Activated CD8-positive, alpha-beta memory T cell treated with anti-CD3 and anti-CD28 coated beads for 48 hours (primary cell): ENCODE results near the gene BLTP2.
"Not testable (repeated sequence)": the region's sequence is repeated elsewhere in the genome, so short reads cannot be mapped to it uniquely, and the experiment has no call there.

ENCODE experiments used
- DNase-seq, 3 experiments: peaks; one replicate each; pipeline ENCODE4 v3.0.0-alpha.2; 2020; ENCODE audit warnings: low read depth in 2 of 3, low spot score in 2 of 3

BLTP2 gene

DNA sequence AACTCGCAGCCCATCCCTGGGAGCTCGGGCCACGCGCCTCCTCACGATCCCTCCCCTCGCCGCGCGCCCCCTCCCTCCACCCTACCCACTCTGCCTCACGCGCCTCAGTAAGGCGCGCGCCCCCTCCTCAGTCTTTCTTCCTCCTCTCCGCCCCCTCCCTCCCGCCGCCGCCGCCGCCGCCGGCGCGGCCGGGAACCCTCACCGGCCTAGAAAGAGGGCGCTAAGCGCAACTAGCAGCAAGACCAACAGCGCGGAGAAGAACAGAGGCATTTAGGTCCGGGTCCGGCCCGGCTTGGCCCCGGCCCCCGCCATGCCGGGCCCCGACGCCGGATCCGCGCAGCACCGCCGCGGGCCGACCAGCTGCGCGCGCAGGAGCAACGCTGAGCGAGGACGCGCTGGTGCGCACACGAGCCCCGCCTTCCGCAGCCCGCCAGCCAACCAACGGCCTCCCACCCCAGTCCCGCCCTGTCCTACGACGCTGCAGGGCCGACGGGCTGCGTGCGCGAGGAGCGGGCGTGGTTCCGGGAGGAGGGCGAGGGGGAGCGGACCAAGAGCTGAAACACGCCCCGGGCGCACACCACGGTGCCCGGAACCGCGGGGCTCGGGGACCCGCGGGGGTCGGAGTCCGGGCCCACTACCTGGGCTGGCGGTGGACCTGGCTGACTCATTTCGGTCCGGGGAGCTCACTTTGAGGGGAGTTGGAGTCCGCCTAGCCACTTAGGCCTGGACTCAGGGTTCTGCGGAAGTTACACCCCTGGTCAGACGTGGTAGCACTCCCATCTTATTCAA, at the start of gene BLTP2:
Gene BLTP2 (minus strand): TSS at position 372 of the 789 bp plus-strand sequence. CDS start 102 bp downstream, at position 270.
- DNase-seq, result peak; percentile 86 to 95 (median 92)

DNA sequence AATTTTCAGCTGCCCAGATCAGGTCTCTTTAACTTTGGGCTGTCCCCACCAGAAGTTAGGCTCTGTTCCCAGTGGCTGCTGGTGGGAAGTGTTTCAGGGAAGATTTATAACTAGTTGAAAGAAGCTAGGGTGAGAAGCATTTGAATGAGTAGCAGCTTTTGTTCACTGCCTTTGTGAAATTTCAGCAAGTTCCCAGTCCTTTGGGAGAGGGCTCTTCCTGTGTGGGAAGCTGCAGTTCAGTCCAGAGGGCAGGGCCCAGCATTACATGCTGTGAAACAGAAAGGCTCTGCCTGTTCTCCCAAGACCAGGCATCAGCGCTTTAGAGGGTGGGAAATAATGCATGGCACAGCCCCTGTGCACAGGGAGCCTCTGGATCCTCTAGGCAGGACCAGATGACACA, 48.9 kb upstream of the BLTP2 start:
- DNase-seq, result no peak

DNA sequence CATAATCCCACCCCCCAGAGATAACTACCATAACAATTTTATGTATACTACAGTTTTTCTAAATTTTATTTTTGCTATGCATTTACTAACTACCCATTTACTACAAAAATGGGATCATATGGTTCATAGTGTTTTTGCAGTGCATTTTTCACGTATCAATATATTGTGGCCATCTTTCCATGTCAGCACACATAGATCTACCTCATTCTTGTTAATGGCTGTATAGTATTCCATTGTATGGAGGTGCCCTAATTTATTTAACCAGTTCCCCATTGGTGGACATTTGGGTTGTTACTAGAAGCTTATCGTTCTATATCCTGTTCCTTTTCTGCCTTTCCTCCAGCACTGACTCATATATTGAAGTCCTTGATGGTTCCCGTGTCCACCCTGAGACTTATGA, 44.1 kb upstream of the BLTP2 start:
- no peak for DNase-seq

DNA sequence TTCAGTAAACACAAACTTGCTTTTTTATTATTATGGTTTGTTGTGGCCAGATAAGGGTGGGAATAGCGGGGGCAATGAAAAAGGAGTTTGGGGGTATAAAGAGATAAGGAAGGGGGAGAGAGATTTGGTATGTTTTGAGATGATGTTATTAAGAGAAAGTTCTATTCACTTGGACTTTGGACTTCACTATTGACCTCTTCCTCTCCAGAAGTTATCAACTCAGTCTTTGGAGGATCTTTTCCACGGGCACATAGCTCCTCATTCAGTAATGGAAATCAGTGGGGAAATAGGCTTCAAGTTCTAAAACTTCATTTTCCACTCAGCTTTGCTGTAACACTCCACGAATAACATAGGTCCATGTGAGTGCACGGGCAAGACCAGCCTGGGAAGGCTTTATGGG, 43.5 kb upstream of the BLTP2 start:
- DNase-seq, result no peak

DNA sequence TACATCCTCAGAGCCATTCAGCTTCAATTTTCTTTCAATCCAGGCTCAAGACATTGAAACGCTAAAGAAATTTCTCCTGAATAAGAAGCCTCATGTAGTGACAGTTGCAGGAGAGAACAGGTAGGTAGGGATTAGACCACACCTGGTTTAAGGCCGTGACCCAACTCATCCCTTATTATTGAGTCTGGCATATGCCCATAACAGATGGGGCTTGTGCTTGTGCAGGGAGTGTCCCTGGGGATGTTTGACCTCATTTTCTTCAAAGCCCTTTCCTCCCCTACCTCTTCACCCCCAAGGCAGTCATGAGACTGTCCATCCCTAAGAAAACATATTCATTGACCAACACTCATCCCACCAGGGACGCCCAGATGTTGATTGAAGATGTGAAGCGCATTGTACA, 41.3 kb upstream of the BLTP2 start:
- no peak for DNase-seq

DNA sequence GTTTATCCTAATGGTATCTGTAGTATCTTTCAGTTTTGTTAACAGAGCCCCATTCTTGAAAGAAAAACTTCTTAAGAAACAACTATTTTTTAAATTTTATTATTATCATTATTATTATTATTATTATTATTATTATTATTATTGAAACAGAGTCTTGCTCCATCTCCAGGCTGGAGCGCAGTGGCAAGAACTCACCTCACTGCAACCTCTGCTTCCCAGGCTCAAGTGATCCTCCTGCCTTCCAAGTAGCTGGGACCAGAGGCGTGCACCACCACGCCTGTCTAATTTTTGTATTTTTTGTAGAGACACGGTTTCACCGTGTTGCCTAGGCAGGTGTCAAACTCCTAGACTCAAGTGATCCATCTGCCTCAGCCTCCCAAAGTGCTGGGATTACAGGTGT, 40.4 kb upstream of the BLTP2 start:
- no peak for DNase-seq

DNA sequence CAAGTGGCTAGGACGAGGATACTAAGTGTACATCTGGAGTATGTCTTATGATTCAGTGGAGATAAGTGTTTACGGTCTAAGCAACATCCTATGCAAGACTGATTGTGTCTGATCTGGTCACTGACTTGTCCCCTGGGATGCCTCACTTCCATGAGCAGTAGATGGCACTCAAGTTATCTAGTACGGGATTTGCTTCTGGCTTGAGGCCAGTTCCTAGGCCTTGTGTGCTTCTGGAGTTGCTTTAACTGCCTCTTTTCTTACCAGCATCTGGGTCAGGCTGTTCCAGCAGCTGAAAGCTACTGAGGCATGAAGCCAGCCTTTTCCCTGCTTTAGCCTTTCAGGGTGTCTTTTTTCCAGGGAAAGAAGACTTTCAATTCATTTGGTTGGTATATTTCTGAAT, 40.0 kb upstream of the BLTP2 start:
- DNase-seq, result no peak

DNA sequence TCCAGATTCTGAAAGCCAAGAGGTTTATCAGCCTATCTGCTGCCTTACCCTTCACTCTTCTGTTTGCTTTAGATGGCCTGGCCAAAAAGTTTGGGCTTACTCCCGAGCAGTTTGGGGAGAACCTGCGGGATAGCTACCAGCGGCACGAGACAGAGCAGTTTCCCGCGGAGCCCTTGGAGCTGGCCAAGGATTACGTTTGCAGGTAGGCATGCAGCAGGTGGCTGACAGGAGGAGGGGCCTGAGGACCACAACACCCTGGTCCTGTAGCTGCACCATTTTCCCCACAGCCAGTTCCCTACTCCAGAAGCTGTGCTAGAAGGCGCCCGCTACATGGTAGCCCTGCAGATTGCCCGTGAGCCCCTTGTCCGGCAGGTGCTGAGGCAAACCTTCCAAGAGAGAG, 37.7 kb upstream of the BLTP2 start:
- DNase-seq, result no peak

DNA sequence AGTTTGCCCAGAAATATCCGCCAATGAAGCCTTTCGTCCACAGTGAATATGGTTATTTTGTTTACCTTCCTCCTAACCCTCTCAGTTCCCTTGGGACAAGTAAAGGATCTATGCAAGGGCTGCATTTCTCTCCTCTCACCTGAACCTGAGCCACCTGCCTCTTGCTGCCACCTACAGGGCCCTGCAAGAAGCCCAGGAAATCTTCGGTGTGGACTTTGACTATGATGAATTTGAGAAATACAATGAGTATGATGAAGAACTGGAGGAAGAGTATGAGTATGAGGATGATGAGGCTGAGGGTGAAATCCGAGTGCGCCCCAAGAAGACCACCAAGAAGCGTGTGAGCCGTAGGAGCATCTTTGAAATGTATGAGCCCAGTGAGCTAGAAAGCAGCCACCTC, 31.0 kb upstream of the BLTP2 start:
- no peak for DNase-seq

DNA sequence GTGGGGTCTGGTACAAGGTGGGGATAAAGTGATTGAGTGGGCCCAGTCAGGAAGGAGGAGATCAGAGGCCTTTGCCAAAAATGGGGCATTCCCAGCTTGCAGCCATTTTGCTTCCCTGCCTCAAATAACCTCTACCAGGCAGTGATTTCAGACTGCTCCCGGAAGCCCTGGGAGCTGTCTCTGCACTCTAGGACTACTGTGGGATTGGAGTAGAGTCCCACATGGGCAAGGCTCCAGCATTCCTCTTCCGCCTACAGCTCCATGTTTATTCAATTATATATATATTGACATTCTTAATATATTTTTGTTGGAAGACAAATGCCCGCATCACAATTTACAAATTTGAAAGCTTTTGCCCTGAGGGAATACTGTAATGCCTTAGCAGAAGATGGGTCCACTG, 30.5 kb upstream of the BLTP2 start:
- DNase-seq, result no peak

DNA sequence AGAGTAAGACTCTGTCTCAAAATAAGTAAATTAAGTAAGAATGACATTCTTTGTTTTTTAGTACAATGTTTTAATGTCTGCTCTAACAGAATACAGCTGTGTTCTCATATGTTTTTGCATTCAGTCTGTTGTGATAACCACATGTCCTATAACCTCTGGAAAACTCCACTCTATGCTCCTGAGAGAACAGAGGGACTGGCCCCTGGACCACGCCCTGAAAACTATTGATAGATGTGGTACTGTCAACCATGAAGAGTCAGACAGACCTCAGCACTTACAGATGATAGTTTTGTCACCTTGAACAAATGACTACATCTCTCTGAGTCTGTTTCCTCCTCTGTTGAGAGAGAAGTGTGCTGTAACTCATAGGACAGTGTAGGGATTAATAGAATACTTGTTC, 25.0 kb upstream of the BLTP2 start:
- DNase-seq, result no peak

DNA sequence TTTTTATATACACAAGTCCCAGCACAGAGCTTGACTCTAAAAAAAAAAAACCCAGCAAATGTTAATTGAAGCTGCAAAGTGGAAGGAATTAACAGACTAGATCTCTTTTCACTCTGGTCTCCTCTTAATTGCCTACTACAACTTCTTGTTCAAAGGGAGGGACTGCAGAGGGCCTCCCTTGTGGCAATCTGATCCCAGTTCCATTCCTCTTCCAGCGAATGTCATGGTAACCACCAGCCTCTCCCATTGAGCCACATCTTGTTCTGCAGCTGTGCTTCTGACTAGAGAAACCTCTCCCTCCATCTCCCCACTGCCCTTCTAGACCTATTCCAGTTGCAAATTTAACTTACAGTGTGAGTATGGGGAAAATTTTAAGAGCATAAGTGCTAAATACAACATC, 22.9 kb upstream of the BLTP2 start:
- no peak for DNase-seq

DNA sequence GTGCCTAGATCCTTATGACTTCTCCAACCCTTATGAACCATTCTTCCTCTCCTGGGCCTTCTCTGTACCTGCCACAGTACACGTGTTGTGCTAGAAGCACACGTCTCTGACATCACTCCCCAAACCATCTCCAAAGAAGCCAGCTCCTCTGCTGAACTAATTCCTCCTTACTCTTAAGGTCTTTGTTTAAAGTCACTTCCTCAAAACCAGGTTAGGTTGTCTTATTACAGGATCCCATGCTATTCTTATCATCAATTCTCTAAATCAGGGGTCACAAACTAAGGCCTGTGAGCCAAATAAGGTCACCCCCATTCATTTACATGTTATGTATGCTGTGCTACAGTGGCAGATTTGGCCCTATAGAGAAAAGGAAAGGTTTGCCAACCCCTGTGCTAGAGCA, 21.0 kb upstream of the BLTP2 start:
- no peak for DNase-seq

DNA sequence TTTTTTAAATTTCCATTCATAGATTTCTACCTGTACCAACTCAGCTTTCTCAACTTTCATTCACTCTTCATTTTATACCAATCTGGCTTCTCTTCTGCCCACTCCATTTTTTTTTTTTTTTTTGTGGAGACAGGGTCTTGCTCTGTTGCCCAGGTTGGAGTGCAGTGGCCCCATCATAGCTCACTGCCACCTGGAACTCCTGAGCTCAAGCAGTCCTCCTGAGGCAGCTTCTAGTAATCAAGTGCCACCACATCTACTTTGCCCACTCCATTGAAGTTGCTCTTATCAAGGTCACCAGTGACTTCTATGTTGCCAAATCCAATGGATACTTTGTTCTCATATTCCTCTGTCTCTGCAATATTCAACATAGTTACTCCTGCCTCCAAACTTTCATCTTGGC, 18.8 kb upstream of the BLTP2 start:
- no peak for DNase-seq

DNA sequence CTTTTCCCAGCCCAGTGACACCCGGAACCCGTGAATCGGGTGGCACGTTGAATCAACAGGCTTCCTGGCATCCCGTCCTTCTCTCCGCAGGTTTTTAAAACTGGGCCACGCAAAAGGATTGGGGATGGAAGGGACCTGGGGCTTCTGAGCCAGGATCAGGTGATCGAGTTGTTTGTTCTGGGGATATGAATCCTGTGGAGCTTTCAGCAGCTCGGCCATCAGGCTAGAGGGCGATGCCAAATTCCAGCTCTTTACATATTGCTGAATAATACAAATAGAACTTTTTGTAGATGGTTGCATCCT, 17.5 kb upstream of the BLTP2 start:
- DNase-seq, result no peak

DNA sequence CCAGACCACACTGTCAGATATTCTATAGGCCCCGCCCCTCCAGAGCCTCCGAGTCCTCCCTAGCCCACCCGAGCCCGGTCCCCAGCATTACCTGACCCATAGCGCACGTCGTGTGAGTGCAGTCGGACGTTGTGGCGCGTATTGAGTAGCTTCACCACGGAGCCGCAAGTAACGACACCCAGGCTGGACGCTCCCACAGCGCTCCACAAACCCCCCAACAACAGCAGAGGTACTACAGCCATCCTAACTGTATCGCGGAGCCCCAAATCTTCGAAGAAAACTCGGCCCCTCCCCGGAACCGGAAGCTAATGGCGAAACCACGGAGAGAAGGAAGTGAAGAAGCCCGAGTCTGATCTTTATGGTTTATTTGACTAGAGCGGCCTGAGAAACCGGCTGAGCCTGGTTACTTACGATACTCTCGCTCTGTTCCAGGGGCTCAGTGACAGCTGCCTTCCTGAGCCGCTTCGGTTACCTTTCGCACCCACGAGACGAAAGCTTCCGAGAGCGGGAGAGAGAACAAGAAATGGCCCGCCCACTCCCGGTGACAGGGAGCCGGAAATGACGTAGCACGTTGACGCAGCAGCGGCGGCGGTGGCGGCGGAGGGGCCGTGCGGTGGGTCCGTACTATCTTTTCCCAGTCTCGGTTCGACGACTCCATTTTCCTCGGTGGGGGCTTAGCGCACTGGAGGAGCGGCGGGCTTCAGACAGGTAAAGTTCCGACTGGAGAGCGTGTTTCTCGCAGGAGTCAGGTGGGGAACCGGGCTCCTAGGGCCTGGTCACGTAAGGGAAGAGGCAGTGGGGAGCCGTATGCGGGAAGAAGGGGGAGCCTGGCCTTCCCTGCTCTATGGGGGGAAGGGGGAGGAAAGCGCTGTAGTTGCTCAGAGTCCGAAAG, 16.9 kb upstream of the BLTP2 start, which contains the start of the genes SDF2 and SUPT6H:
Gene SDF2 (minus strand): TSS at position 272 of the 892 bp plus-strand sequence. CDS start 30 bp downstream, at position 242.
Gene SUPT6H (plus strand): TSS at position 571 of the 892 bp plus-strand sequence. CDS start 11,197 bp downstream, outside the sequence.
- DNase-seq, result peak; percentile 81 to 99 (median 95)

DNA sequence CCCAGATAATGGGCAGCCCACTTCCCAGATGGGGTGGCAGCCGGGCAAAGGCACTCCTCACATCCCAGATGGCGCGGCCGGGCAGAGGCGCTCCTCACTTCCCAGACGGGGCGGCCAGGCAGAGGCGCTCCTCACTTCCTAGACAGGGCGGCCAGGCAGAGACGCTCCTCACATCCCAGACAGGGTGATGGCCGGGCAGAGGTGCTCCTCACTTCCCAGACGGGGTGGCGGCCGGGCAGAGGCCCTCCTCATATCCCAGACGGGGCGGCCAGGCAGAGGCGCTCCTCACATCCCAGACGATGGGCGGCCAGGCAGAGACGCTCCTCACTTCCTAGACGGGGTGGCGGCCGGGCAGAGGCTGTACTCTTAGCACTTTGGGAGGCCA, 14.5 kb upstream of the BLTP2 start:
- DNase-seq, result not testable (repeated sequence)

DNA sequence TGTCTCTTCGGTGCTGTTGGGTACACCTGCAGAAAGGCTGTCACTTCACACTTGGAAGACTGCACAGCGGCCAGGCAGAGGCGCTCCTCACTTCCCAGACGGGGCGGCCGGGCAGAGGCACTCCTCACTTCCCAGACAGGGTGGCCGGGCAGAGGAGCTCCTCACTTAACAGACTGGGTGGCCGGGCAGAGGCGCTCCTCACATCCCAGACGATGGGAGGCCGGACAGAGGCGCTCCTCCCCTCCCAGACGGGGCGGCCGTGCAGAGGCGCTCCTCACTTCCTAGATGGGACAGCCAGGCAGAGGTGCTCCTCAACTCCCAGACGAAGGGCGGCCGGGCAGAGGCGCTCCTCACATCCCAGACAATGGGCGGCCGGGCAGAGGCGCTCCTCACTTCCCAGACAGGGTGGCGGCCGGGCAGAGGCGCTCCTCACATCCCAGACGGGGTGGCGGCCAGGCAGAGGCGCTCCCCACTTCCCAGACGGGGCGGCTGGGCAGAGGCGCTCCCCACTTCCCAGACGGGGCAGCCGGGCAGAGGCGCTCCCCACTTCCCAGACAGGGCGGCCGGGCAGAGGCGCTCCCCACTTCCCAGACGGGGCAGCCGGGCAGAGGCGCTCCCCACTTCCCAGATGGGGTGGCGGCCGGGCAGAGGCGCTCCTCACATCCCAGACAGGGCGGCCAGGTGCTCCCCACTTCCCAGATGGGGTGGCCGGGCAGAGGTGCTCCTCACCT, 14.0 kb upstream of the BLTP2 start:
- DNase-seq, result not testable (repeated sequence)

DNA sequence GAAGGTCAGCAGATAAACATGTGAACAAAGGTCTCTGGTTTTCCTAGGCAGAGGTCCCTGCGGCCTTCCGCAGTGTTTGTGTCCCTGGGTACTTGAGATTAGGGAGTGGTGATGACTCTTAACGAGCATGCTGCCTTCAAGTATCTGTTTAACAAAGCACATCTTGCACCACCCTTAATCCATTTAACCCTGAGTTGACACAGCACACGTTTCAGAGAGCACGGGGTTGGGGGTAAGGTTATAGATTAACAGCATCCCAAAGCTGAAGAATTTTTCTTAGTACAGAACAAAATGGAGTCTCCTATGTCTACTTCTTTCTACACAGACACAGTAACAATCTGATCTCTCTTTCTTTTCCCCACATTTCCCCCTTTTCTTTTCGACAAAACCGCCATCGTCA, 13.4 kb upstream of the BLTP2 start:
- DNase-seq, result not testable (repeated sequence)

DNA sequence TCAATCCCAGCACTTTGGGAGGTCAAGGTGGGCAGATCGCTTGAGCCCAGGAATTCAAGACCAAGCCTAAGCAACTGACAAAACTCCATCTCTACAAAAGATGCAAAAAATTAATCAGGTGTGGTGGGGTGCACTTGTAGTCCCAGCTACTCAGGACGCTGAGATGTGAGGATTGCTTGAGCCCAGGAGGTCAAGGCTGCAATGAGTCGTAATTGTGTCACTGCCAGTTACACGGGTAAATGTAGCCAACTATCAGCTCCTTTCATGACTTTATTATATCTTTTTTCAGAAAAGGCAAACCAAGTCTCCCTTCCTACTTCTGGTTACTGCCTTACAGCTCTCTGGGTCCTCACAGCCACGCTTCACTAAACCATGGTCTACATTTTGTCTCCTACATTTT, 12.8 kb upstream of the BLTP2 start:
- DNase-seq, result no peak

DNA sequence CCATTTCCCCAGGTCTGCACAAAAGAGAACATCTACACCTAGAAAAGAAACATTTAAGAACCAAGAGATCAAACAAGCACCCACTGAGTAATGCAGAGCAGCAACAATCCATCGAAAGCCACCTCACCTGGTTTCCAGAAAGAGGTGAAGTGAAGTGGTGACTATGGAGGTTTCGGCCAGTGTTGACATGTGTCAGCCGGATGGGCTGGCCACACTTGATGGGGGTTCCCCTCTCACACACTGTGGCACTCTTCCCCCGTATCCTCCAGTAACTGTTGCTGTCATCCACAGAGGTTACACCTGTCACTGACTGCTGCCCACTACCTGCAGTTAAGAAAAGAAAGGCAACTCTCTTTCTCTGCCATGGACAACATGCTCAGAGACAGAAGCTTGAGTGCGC, 10.2 kb upstream of the BLTP2 start:
- no peak for DNase-seq

DNA sequence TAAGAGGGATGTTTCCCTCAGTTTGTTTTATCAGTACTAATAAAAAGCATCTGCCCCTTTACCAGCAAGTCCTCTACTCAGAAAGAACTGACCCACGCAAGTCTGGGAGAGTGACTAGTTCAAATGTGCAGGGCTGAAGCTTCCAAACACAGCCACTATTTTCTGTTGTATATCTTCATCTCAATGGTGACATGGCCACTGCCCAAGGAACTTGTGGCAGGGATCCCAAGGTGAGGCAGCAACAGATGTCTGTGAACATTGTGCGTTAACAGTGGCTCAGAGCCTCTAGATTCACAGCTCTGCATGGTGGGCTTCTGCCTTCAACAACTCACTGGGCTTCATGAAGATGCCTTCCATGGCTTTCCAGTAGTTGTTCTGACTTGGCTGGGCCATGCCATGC, 3.7 kb upstream of the BLTP2 start:
- no peak for DNase-seq
